ENCODE results near the gene CDAN1.

Gene CDAN1

GRCh38 chr15:42733027-42733426 lies 3.9 kb downstream of the CDAN1 start:
- TF ChIP-seq FOXM1 (IDR thresholded peaks at IDR 0.05; ENCODE audit: borderline replicate concordance, low read depth) (no peak), ZBTB7A (IDR thresholded peaks at IDR 0.05; ENCODE audit: low read depth) (no peak), MAX (IDR thresholded peaks at IDR 0.05) (no peak), CREB1 (IDR thresholded peaks at IDR 0.05; ENCODE audit: low read depth) (no peak), USF1 (IDR thresholded peaks at IDR 0.05) (no peak), RAD21 (IDR thresholded peaks at IDR 0.05; ENCODE audit: low read depth) (no peak), YY1 (IDR thresholded peaks at IDR 0.05; ENCODE audit: low read depth) (no peak), EGR1 (IDR thresholded peaks at IDR 0.05) (no peak), REST (IDR thresholded peaks at IDR 0.05; ENCODE audit: low read depth) (no peak), NFIC (IDR thresholded peaks at IDR 0.05) (no peak), TEAD4 (IDR thresholded peaks at IDR 0.05) (no peak), EP300 (IDR thresholded peaks at IDR 0.05; ENCODE audit: borderline replicate concordance) (no peak), CEBPB (IDR thresholded peaks at IDR 0.05) (no peak), TAF1 (IDR thresholded peaks at IDR 0.05; ENCODE audit: low read depth) (no peak), TCF12 (IDR thresholded peaks at IDR 0.05; ENCODE audit: low read depth) (no peak)

DNA sequence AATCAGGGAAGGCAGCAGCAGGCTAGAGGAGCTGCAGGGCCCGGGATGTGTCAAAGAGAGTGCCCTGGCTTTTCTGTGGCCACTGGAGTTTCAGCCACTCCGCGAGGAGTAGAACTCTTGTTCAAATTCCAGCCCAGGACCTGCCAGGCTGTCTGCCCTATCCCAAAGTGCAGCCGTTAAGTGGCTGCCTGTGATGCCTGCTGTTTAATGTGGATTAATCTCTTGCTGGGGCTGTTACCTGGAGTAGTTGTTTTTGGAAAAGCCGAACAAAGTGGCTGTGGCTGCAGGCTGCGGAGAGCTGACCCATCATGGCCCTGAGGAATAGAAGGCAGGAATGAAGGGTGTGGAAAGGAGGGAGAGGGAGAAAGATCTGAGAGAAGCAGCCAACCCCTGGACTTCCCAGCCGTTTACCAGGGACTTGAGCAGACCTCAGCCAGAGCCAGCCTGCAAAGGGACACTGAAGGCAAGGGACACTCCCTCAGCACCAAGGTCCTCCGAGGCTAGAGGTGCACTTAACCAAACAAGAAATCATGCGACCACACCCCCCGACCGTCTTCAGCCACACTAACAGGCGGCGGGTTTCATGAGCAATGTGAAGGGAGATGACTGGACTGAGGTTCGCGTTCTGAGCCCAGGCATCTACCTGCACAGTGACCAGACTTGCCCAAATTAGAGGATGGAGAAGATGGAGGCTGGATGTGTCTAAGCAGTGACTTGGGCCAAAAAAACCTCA lies 4.7 kb downstream of the CDAN1 start:
- TF ChIP-seq FOXM1 (IDR thresholded peaks at IDR 0.05; ENCODE audit: borderline replicate concordance, low read depth) (no peak), EGR1 (IDR thresholded peaks at IDR 0.05) (no peak), TCF12 (IDR thresholded peaks at IDR 0.05; ENCODE audit: low read depth) (no peak), NFIC (IDR thresholded peaks at IDR 0.05) (no peak), MAX (IDR thresholded peaks at IDR 0.05) (no peak), REST (IDR thresholded peaks at IDR 0.05; ENCODE audit: low read depth) (no peak)

- TF ChIP-seq RAD21 (IDR thresholded peaks at IDR 0.05; ENCODE audit: low read depth) (no peak), NFIC (IDR thresholded peaks at IDR 0.05) (no peak), ZBTB7A (IDR thresholded peaks at IDR 0.05; ENCODE audit: low read depth) (no peak), EGR1 (IDR thresholded peaks at IDR 0.05) (no peak), USF1 (IDR thresholded peaks at IDR 0.05) (no peak), MAX (IDR thresholded peaks at IDR 0.05) (no peak), TCF12 (IDR thresholded peaks at IDR 0.05; ENCODE audit: low read depth) (no peak), FOXM1 (IDR thresholded peaks at IDR 0.05; ENCODE audit: borderline replicate concordance, low read depth) (no peak), TAF1 (IDR thresholded peaks at IDR 0.05; ENCODE audit: low read depth) (no peak), REST (IDR thresholded peaks at IDR 0.05; ENCODE audit: low read depth) (no peak), TEAD4 (IDR thresholded peaks at IDR 0.05) (no peak), YY1 (IDR thresholded peaks at IDR 0.05; ENCODE audit: low read depth) (no peak)
These were observed 5.5 kb downstream of the CDAN1 start for GRCh38 chr15:42731461-42731860.

DNA sequence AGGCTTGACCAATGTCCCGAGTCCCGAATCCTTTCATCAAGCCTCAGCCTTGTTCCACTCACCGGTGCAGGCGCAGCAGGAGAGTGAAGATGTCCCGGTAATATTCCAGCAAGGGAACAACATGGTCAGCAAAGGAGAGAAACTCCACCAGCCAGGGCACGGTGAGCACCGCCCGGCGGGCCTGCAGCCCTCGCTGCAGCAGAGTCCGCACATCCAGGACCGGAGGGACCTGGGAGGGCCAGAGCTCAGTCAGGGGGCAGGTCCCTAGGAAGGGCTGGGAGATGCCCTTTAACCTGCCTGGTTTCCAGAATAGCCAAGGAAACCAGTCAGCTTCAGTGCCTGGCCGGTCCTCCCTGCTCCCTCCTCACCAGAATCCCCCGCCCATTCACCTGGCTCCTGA lies 6.4 kb downstream of the CDAN1 start:
- TF ChIP-seq REST (IDR thresholded peaks at IDR 0.05; ENCODE audit: low read depth): no peak
- no peak for TF ChIP-seq EP300 (IDR thresholded peaks at IDR 0.05; ENCODE audit: borderline replicate concordance)
- TF ChIP-seq TCF12 (IDR thresholded peaks at IDR 0.05; ENCODE audit: low read depth): no peak
- no peak for TF ChIP-seq CEBPB (IDR thresholded peaks at IDR 0.05)

All from Ishikawa (cell line).